ENCODE measurements around the gene IFITM10.

- TF ChIP-seq ZC3H10 (CRISPR knock-in tag; IDR thresholded peaks at IDR 0.05) (no peak), ZNF70 (CRISPR knock-in tag; IDR thresholded peaks at IDR 0.05) (no peak), ZNF565 (CRISPR knock-in tag; conservative IDR thresholded peaks at IDR 0.05; ENCODE audit: low read depth) (no peak), TOX (CRISPR knock-in tag; IDR thresholded peaks at IDR 0.05; ENCODE audit: borderline replicate concordance) (no peak), ZFP30 (CRISPR knock-in tag; IDR thresholded peaks at IDR 0.05) (no peak), TSHZ2 (CRISPR knock-in tag; IDR thresholded peaks at IDR 0.05) (no peak), GLIS3 (CRISPR knock-in tag; IDR thresholded peaks at IDR 0.05) (no peak), ARNTL (CRISPR knock-in tag; IDR thresholded peaks at IDR 0.05; ENCODE audit: borderline replicate concordance, low read depth) (no peak), ZFP3 (CRISPR knock-in tag; IDR thresholded peaks at IDR 0.05) (no peak), RARB (CRISPR knock-in tag; IDR thresholded peaks at IDR 0.05) (no peak), CSDC2 (CRISPR knock-in tag; IDR thresholded peaks at IDR 0.05) (no peak), SNAI2 (CRISPR knock-in tag; IDR thresholded peaks at IDR 0.05) (no peak), POU6F1 (CRISPR knock-in tag; IDR thresholded peaks at IDR 0.05; ENCODE audit: borderline replicate concordance, low read depth) (no peak)
- TF ChIP-seq, protein P1, sequence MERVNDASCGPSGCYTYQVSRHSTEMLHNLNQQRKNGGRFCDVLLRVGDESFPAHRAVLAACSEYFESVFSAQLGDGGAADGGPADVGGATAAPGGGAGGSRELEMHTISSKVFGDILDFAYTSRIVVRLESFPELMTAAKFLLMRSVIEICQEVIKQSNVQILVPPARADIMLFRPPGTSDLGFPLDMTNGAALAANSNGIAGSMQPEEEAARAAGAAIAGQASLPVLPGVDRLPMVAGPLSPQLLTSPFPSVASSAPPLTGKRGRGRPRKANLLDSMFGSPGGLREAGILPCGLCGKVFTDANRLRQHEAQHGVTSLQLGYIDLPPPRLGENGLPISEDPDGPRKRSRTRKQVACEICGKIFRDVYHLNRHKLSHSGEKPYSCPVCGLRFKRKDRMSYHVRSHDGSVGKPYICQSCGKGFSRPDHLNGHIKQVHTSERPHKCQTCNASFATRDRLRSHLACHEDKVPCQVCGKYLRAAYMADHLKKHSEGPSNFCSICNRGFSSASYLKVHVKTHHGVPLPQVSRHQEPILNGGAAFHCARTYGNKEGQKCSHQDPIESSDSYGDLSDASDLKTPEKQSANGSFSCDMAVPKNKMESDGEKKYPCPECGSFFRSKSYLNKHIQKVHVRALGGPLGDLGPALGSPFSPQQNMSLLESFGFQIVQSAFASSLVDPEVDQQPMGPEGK (CRISPR knock-in tag; IDR thresholded peaks at IDR 0.05; ENCODE audit: borderline replicate concordance) = no peak
These were observed 3.9 kb downstream of the IFITM10 start for GRCh38 chr11:1746511-1746931.
